WTC11 (cell line): Measurements from ENCODE around the gene DUSP1. TPM values are rescaled to one million over a fixed set of nuclear protein-coding genes. Genes with fewer than 3 reads are reported as not detected.

Experiments
- ATAC-seq: fragments of 200-7000 bp; cut with Tn5 transposase; 2 replicates; pipeline ENCODE4 v1.10.0; 2021; ENCODE audit warnings: mild to moderate bottlenecking, moderate library complexity
- CTCF ChIA-PET: fragments of 300-600 bp; sonication (Branson Sonifier 250); formaldehyde crosslinking; loops from one replicate; lab custom pipeline; 2021; ENCODE audit warnings: antibody characterized with exemption; lab: Charles Lee
- POLR2A ChIA-PET: fragments of 350-600 bp; sonication (Branson Sonifier 250); formaldehyde crosslinking; loops from one replicate; lab custom pipeline; 2021; ENCODE audit warnings: antibody characterized with exemption; lab: Charles Lee
- DNase-seq: peaks from one replicate; pipeline ENCODE4 v3.0.0; 2021; ENCODE audit warnings: low spot score
- H3K27ac Mint-ChIP-seq: 2 replicates; pipeline ENCODE4 v1.8.0; 2021; ENCODE audit warnings: mixed read lengths
- H3K27me3 Mint-ChIP-seq: 2 replicates; pipeline ENCODE4 v1.8.0; 2021; ENCODE audit warnings: low read depth, mild to moderate bottlenecking, moderate library complexity, mixed read lengths
- H3K36me3 Mint-ChIP-seq: 2 replicates; pipeline ENCODE4 v1.8.0; 2021; ENCODE audit warnings: mixed read lengths
- H3K4me1 Mint-ChIP-seq: 2 replicates; pipeline ENCODE4 v1.8.0; 2022; ENCODE audit warnings: mixed read lengths
- H3K4me3 Mint-ChIP-seq: 2 replicates; pipeline ENCODE4 v1.8.0; 2021; ENCODE audit warnings: mild to moderate bottlenecking, moderate library complexity, mixed read lengths
- H3K9me3 Mint-ChIP-seq: 2 replicates; pipeline ENCODE4 v1.8.0; 2021; ENCODE audit warnings: mixed read lengths
- ATF2 ChIP-seq: sonication (generic); formaldehyde crosslinking; IDR thresholded peaks from 2 replicates; pipeline ENCODE4 v1.8.1; 2022; ENCODE audit warnings: low read depth, missing genetic modification reagents, borderline replicate concordance
- CBFB ChIP-seq: sonication (generic); formaldehyde crosslinking; IDR thresholded peaks from 2 replicates; pipeline ENCODE4 v1.8.1; 2022; ENCODE audit warnings: mild to moderate bottlenecking, low read depth, missing genetic modification reagents
- GRHL2 ChIP-seq: fragments of 250-450 bp; sonication (Bioruptor Pico); IDR thresholded peaks from 2 replicates; pipeline ENCODE4 v1.8.0; 2022; ENCODE audit warnings: mild to moderate bottlenecking, moderate library complexity; ENCODE audit not compliant: insufficient replicate concordance, severe bottlenecking
- NR2C2 ChIP-seq: sonication (generic); formaldehyde crosslinking; IDR thresholded peaks from 2 replicates; pipeline ENCODE4 v1.8.0; 2022; ENCODE audit warnings: mild to moderate bottlenecking, missing genetic modification reagents
- PRDM15 ChIP-seq: sonication (generic); formaldehyde crosslinking; IDR thresholded peaks from 2 replicates; pipeline ENCODE4 v1.8.0; 2022; ENCODE audit warnings: missing genetic modification reagents
- TEAD4 ChIP-seq: sonication (generic); formaldehyde crosslinking; IDR thresholded peaks from 2 replicates; pipeline ENCODE4 v1.8.0; 2022; ENCODE audit warnings: mild to moderate bottlenecking, missing genetic modification reagents
- USF2 ChIP-seq: sonication (generic); formaldehyde crosslinking; IDR thresholded peaks from 2 replicates; pipeline ENCODE4 v1.8.1; 2023; ENCODE audit warnings: mild to moderate bottlenecking, missing genetic modification reagents, moderate library complexity
- ZNF263 ChIP-seq: sonication (generic); formaldehyde crosslinking; IDR thresholded peaks from 2 replicates; pipeline ENCODE4 v1.8.1; 2022; ENCODE audit warnings: low read depth, mild to moderate bottlenecking, moderate library complexity, missing genetic modification reagents
- total RNA-seq: library from RNA; stranded (reverse); gene quantifications from 3 replicates; pipeline ENCODE4 v1.2.3, GENCODE V29; 2021
- TF ChIP-seq, protein P1 (sequence below): sonication (generic); formaldehyde crosslinking; conservative IDR thresholded peaks from 2 replicates; pipeline ENCODE4 v1.8.1; 2023; ENCODE audit warnings: mild to moderate bottlenecking, low read depth, missing genetic modification reagents, moderate library complexity
- TF ChIP-seq, protein P2 (sequence below): fragments of 250-450 bp; sonication (Bioruptor Pico); IDR thresholded peaks from 2 replicates; pipeline ENCODE4 v1.8.0; 2021; ENCODE audit warnings: mild to moderate bottlenecking
- TF ChIP-seq, protein P3 (sequence below): sonication (generic); formaldehyde crosslinking; IDR thresholded peaks from 2 replicates; pipeline ENCODE4 v1.8.0; 2023; ENCODE audit warnings: missing genetic modification reagents, mild to moderate bottlenecking, borderline replicate concordance

Gene DUSP1
- total RNA-seq, 1 experiment from 2014 or later, result 9.5 TPM

GRCh38 chr5:172745406-172745805 is 25.6 kb downstream of the DUSP1 start:
- Mint-ChIP-seq H3K27me3 (peaks cover 61% of the 10 kb centered on the region), H3K4me1 (no peaks in the 10 kb centered on the region)
- no peak for DNase-seq
- POLR2A ChIA-PET, result interaction anchor here (0.7 kb wide), 1 partner anchor 33 kb away, joined by 3 read pairs; no protein-coding TSS in a partner anchor
- TF ChIP-seq GRHL2 (no peak), NR2C2 (CRISPR knock-in tag) (no peak), ATF2 (CRISPR knock-in tag) (no peak), CBFB (CRISPR knock-in tag) (no peak), ZNF263 (CRISPR knock-in tag) (no peak), TEAD4 (CRISPR knock-in tag) (no peak), USF2 (CRISPR knock-in tag) (no peak), PRDM15 (CRISPR knock-in tag) (no peak)
- TF ChIP-seq, protein P1, sequence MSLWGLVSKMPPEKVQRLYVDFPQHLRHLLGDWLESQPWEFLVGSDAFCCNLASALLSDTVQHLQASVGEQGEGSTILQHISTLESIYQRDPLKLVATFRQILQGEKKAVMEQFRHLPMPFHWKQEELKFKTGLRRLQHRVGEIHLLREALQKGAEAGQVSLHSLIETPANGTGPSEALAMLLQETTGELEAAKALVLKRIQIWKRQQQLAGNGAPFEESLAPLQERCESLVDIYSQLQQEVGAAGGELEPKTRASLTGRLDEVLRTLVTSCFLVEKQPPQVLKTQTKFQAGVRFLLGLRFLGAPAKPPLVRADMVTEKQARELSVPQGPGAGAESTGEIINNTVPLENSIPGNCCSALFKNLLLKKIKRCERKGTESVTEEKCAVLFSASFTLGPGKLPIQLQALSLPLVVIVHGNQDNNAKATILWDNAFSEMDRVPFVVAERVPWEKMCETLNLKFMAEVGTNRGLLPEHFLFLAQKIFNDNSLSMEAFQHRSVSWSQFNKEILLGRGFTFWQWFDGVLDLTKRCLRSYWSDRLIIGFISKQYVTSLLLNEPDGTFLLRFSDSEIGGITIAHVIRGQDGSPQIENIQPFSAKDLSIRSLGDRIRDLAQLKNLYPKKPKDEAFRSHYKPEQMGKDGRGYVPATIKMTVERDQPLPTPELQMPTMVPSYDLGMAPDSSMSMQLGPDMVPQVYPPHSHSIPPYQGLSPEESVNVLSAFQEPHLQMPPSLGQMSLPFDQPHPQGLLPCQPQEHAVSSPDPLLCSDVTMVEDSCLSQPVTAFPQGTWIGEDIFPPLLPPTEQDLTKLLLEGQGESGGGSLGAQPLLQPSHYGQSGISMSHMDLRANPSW, result no peak
- TF ChIP-seq, protein P2, sequence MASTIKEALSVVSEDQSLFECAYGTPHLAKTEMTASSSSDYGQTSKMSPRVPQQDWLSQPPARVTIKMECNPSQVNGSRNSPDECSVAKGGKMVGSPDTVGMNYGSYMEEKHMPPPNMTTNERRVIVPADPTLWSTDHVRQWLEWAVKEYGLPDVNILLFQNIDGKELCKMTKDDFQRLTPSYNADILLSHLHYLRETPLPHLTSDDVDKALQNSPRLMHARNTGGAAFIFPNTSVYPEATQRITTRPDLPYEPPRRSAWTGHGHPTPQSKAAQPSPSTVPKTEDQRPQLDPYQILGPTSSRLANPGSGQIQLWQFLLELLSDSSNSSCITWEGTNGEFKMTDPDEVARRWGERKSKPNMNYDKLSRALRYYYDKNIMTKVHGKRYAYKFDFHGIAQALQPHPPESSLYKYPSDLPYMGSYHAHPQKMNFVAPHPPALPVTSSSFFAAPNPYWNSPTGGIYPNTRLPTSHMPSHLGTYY (CRISPR knock-in tag), result no peak
- TF ChIP-seq, protein P3, sequence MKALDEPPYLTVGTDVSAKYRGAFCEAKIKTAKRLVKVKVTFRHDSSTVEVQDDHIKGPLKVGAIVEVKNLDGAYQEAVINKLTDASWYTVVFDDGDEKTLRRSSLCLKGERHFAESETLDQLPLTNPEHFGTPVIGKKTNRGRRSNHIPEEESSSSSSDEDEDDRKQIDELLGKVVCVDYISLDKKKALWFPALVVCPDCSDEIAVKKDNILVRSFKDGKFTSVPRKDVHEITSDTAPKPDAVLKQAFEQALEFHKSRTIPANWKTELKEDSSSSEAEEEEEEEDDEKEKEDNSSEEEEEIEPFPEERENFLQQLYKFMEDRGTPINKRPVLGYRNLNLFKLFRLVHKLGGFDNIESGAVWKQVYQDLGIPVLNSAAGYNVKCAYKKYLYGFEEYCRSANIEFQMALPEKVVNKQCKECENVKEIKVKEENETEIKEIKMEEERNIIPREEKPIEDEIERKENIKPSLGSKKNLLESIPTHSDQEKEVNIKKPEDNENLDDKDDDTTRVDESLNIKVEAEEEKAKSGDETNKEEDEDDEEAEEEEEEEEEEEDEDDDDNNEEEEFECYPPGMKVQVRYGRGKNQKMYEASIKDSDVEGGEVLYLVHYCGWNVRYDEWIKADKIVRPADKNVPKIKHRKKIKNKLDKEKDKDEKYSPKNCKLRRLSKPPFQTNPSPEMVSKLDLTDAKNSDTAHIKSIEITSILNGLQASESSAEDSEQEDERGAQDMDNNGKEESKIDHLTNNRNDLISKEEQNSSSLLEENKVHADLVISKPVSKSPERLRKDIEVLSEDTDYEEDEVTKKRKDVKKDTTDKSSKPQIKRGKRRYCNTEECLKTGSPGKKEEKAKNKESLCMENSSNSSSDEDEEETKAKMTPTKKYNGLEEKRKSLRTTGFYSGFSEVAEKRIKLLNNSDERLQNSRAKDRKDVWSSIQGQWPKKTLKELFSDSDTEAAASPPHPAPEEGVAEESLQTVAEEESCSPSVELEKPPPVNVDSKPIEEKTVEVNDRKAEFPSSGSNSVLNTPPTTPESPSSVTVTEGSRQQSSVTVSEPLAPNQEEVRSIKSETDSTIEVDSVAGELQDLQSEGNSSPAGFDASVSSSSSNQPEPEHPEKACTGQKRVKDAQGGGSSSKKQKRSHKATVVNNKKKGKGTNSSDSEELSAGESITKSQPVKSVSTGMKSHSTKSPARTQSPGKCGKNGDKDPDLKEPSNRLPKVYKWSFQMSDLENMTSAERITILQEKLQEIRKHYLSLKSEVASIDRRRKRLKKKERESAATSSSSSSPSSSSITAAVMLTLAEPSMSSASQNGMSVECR, result no peak
- TF ChIP-seq, all 79 proteins: peak for 0
- CTCF ChIA-PET, result no interaction called here
- no peak for ATAC-seq
- Mint-ChIP-seq H3K4me3 (no peak overlapping the region), H3K9me3 (peaks cover 28% of the 10 kb centered on the region), H3K36me3 (peaks cover 13% of the 10 kb centered on the region), H3K27ac (no peak overlapping the region)
